B cell (primary cell): ENCODE data around the gene OR2C3. TPM values are rescaled to one million over a fixed set of nuclear protein-coding genes. Genes with fewer than 3 reads are reported as not detected.

Source experiments
- ATAC-seq: fragments of 200-7000 bp; cut with Tn5 transposase; one replicate; pipeline ENCODE4 v1.10.0; 2021; ENCODE audit warnings: low read depth, mild to moderate bottlenecking, moderate number of reproducible peaks, moderate library complexity
- CTCF ChIA-PET: fragments of 350-600 bp; sonication (Branson Sonifier 250); formaldehyde crosslinking; loops from one replicate; lab custom pipeline; 2021; ENCODE audit warnings: antibody characterized with exemption, inconsistent platforms; lab: Charles Lee
- POLR2A ChIA-PET: fragments of 350-600 bp; sonication (Branson Sonifier 250); formaldehyde crosslinking; loops from one replicate; lab custom pipeline; 2021; ENCODE audit warnings: antibody characterized with exemption; lab: Charles Lee
- DNase-seq: peaks from one replicate; pipeline ENCODE4 v3.0.0; 2013
- H2AFZ ChIP-seq: 2 replicates; pipeline ENCODE4 v1.6.1; 2012; ENCODE audit warnings: mild to moderate bottlenecking, low read depth, low read length; ENCODE audit not compliant: insufficient read depth, poor library complexity, severe bottlenecking
- H3K27ac ChIP-seq, 2 donors: 1 replicate in 1 of 2; 2 replicates in 1 of 2; pipeline ENCODE4 v1.5.1; 2012 to 2013; ENCODE audit warnings: low read length in 2 of 2, mild to moderate bottlenecking in 2 of 2, moderate library complexity in 1 of 2
- H3K27me3 ChIP-seq, 4 experiments: fragments of 200-600 bp in 1 of 4; sonication (generic) in 1 of 4; replicated peaks in 1 of 4; 1 replicate in 2 of 4; 2 replicates in 2 of 4; pipeline versions ENCODE4 v1.6.1 to v1.7.0; 2013 to 2016; ENCODE audit warnings: low read length in 3 of 4, mild to moderate bottlenecking in 2 of 4, mixed read lengths in 1 of 4, moderate library complexity in 1 of 4; ENCODE audit not compliant: insufficient read depth in 4 of 4, control insufficient read depth in 3 of 4; ENCODE audit errors: control extremely low read depth in 1 of 4
- H3K36me3 ChIP-seq, 2 experiments: replicated peaks in 1 of 2; 1 replicate in 1 of 2; 2 replicates in 1 of 2; pipeline versions ENCODE4 v1.6.1 to v1.7.1; 2013; ENCODE audit warnings: low read length in 1 of 2; ENCODE audit not compliant: insufficient read depth in 2 of 2, control insufficient read depth in 1 of 2; ENCODE audit errors: control extremely low read depth in 1 of 2, extremely low read depth in 1 of 2
- H3K4me1 ChIP-seq, 2 donors: fragments of 200-600 bp in 1 of 2; sonication (generic) in 1 of 2; 1 replicate in 1 of 2; 2 replicates in 1 of 2; pipeline versions ENCODE4 v1.5.1 to v1.6.1; 2013 to 2017; ENCODE audit warnings: low read length in 2 of 2; ENCODE audit not compliant: control insufficient read depth in 2 of 2, insufficient read depth in 2 of 2
- H3K4me2 ChIP-seq: replicated peaks from 2 replicates; pipeline ENCODE3; 2012; ENCODE audit warnings: mild to moderate bottlenecking, low read depth, low read length; ENCODE audit not compliant: poor library complexity, severe bottlenecking
- H3K4me3 ChIP-seq, 5 experiments: fragments of 200-600 bp in 1 of 5; sonication (generic) in 1 of 5; 1 replicate in 3 of 5; 2 replicates in 2 of 5; pipeline versions ENCODE4 v1.5.1 to v1.7.0; 2011 to 2016; ENCODE audit warnings: low read length in 4 of 5, mild to moderate bottlenecking in 4 of 5, low read depth in 2 of 5, control low read depth in 1 of 5, moderate library complexity in 1 of 5; ENCODE audit not compliant: insufficient read depth in 1 of 5; ENCODE audit errors: control extremely low read depth in 1 of 5, extremely low read depth in 1 of 5
- H3K79me2 ChIP-seq: fragments of 200-600 bp; sonication (generic); one replicate; pipeline ENCODE4 v1.6.0; 2016; ENCODE audit warnings: low read length; ENCODE audit not compliant: control insufficient read depth, insufficient read depth
- H3K9ac ChIP-seq: fragments of 200-600 bp; sonication (generic); 2 replicates; pipeline ENCODE4 v1.6.1; 2017; ENCODE audit warnings: mild to moderate bottlenecking, low read length, moderate library complexity
- H3K9me3 ChIP-seq, 3 donors: one replicate each; pipeline versions ENCODE4 v1.6.1 to v1.7.1; 2013; ENCODE audit warnings: low read length in 2 of 3; ENCODE audit not compliant: control insufficient read depth in 2 of 3, insufficient read depth in 1 of 3; ENCODE audit errors: control extremely low read depth in 1 of 3
- H4K20me1 ChIP-seq: 2 replicates; pipeline ENCODE4 v1.6.0; 2012; ENCODE audit warnings: mild to moderate bottlenecking, low read length; ENCODE audit not compliant: insufficient read depth, control insufficient read depth, poor library complexity, severe bottlenecking
- H3K27ac Mint-ChIP-seq: one replicate; pipeline ENCODE4 v1.8.0; 2021; ENCODE audit warnings: mixed read lengths
- H3K27me3 Mint-ChIP-seq: one replicate; pipeline ENCODE4 v1.8.0; 2021; ENCODE audit warnings: mixed read lengths
- H3K4me1 Mint-ChIP-seq: one replicate; pipeline ENCODE4 v1.8.0; 2021; ENCODE audit warnings: mixed read lengths
- H3K4me3 Mint-ChIP-seq: one replicate; pipeline ENCODE4 v1.8.0; 2021; ENCODE audit warnings: mixed read lengths
- H3K9me3 Mint-ChIP-seq: one replicate; pipeline ENCODE4 v1.8.0; 2022; ENCODE audit warnings: mixed read lengths; ENCODE audit not compliant: insufficient read depth
- CTCF ChIP-seq: fragments of 200-600 bp; IDR thresholded peaks from one replicate; pipeline ENCODE4 v1.8.0; 2022; ENCODE audit warnings: antibody characterized with exemption, mild to moderate bottlenecking
- EZH2 ChIP-seq: IDR thresholded peaks from 2 replicates; pipeline ENCODE4 v1.6.1; 2012; ENCODE audit warnings: borderline replicate concordance, low read depth, mild to moderate bottlenecking, moderate library complexity, low read length; ENCODE audit not compliant: insufficient read depth, poor library complexity, severe bottlenecking
- WGBS: methylation state at CpG from one replicate; pipeline ENCODE4 v1.1.5; 2013; ENCODE audit warnings: missing lambda C conversion rate; ENCODE audit not compliant: insufficient coverage; 5-methylcytosine and 5-hydroxymethylcytosine counted together
- intact Hi-C: fragments of 100-400 bp; cut with micrococcal nuclease; formaldehyde crosslinking; loops from one replicate; pipeline ENCODE4 v1.10.0; 2022
- polyA plus RNA-seq: library from polyadenylated mRNA; depleted of rRNA; stranded (reverse); fragments of >200 nt; gene quantifications from 2 replicates; pipeline ENCODE4 v1.2.3, GENCODE V29; 2012
- total RNA-seq, 2 donors: library from RNA; stranded (reverse); fragments of 120-200 nt in 1 of 2; gene quantifications; 1 replicate in 1 of 2; 2 replicates in 1 of 2; pipeline versions ENCODE4 v1.2.3 to v1.2.4, GENCODE V29; 2013 to 2022

Gene OR2C3
- total and polyA plus RNA-seq, 2 donors (not counting 1 experiment from before 2014, with no cell fraction given), result not detected

DNA sequence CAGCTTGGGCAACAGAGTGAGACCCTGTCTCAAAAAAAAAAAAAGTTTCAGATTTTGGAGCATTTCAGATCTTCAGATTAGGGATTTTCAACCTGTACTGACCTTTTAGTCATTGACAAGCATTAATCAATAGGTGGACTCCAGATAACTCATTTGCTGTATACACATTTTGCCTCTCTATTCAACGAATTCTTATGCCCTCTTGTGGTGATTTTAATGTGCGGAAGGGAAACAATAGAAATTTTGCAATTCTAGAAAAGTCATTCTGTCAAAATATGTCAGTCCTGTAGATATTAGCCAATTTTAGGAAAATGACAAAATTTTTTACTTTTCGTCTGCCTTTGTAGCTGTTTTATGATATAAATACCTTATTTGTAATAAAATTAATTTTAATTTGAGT, 40.3 kb upstream of the OR2C3 start:
- peak; percentile 18 for DNase-seq
- Histone ChIP-seq H3K9me3 (no peaks in the 10 kb centered on the region), H4K20me1 (no peaks in the 10 kb centered on the region), H2AFZ (no peak overlapping the region), H3K4me1 (no peaks in the 10 kb centered on the region), H3K4me3 (no peak overlapping the region), H3K36me3 (no peaks in the 10 kb centered on the region), H3K9ac (no peak overlapping the region), H3K4me2 (no peak overlapping the region), H3K27me3 (peaks cover 0 to 7% (median 0%) of the 10 kb centered on the region in 4 experiments), H3K79me2 (no peaks in the 10 kb centered on the region), H3K27ac (no peak overlapping the region)
- Mint-ChIP-seq H3K4me3 (no peak overlapping the region), H3K27me3 (peaks cover 32% of the 10 kb centered on the region), H3K9me3 (no peaks in the 10 kb centered on the region), H3K4me1 (no peaks in the 10 kb centered on the region), H3K27ac (no peak overlapping the region)
- no peak for TF ChIP-seq EZH2
- peak; percentile 37 for TF ChIP-seq CTCF
- intact Hi-C loops, result loop anchor here (2.0 to 5.0 kb wide), 2 partner anchors 186 to 204 kb away; no protein-coding TSS in a partner anchor
- no CpG with 5 or more reads among the region's 3 CpGs for WGBS
- POLR2A ChIA-PET, result no interaction called here
- no peak for ATAC-seq
- CTCF ChIA-PET, result interaction anchor here (0.8 to 2.4 kb wide), 3 partner anchors 187 to 204 kb away, joined by 3 to 11 read pairs (median 3); no protein-coding TSS in a partner anchor

DNA sequence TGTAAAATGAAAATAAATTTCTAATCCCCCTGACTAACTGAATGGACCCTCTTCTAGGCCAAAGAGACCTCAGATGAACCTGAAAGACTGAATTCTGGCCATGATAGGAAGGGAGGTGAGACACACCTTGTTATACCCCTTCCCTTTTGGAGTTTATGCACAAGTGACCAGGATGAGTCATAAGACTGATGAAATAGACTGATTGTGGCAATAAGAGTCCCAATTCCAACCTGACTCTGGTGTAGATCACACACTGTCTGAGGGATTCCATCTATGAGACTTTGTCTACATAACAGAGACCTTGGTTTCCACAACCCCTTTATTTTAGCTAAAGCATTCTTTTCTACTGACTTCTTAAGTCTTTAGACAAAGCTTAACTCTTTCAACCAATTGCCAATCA, 38.4 kb upstream of the OR2C3 start:
- no peak overlapping the region for H3K4me3 Mint-ChIP-seq
- no peaks in the 10 kb centered on the region for H3K9me3 Mint-ChIP-seq
- H3K27me3 Mint-ChIP-seq, result peaks cover 33% of the 10 kb centered on the region
- Histone ChIP-seq H3K79me2 (no peaks in the 10 kb centered on the region), H3K27ac (no peak overlapping the region), H2AFZ (no peak overlapping the region), H4K20me1 (no peaks in the 10 kb centered on the region), H3K9ac (no peak overlapping the region), H3K4me3 (no peak overlapping the region), H3K9me3 (no peaks in the 10 kb centered on the region), H3K4me2 (no peak overlapping the region), H3K4me1 (no peaks in the 10 kb centered on the region), H3K27me3 (peaks cover 0 to 7% (median 0%) of the 10 kb centered on the region in 4 experiments), H3K36me3 (no peaks in the 10 kb centered on the region)
- POLR2A ChIA-PET, result no interaction called here
- H3K27ac Mint-ChIP-seq, result no peak overlapping the region
- CTCF ChIA-PET, result interaction anchor here (1.2 to 2.4 kb wide), 2 partner anchors 185 to 202 kb away, joined by 3 to 11 read pairs; no protein-coding TSS in a partner anchor
- intact Hi-C loops, result loop anchor here (5.0 kb wide), 1 partner anchor 202 kb away; no protein-coding TSS in a partner anchor
- H3K4me1 Mint-ChIP-seq, result no peaks in the 10 kb centered on the region
- TF ChIP-seq CTCF, result no peak
- ATAC-seq (no peak), DNase-seq (no peak)
